Activated CD4-positive, alpha-beta T cell treated with anti-CD3 and anti-CD28 coated beads, Interleukin-2, amount 50 U/mL, for 24 hours (primary cell): ENCODE measurements around the gene OBP2B.
"Not testable (repeated sequence)": the region's sequence is repeated elsewhere in the genome, so short reads cannot be mapped to it uniquely, and the experiment has no call there.

Experiments
- DNase-seq, 2 donors: peaks; one replicate each; pipeline ENCODE4 v3.0.0-alpha.2; 2020; ENCODE audit warnings: low read depth in 1 of 2, low spot score in 1 of 2

OBP2B gene

DNA sequence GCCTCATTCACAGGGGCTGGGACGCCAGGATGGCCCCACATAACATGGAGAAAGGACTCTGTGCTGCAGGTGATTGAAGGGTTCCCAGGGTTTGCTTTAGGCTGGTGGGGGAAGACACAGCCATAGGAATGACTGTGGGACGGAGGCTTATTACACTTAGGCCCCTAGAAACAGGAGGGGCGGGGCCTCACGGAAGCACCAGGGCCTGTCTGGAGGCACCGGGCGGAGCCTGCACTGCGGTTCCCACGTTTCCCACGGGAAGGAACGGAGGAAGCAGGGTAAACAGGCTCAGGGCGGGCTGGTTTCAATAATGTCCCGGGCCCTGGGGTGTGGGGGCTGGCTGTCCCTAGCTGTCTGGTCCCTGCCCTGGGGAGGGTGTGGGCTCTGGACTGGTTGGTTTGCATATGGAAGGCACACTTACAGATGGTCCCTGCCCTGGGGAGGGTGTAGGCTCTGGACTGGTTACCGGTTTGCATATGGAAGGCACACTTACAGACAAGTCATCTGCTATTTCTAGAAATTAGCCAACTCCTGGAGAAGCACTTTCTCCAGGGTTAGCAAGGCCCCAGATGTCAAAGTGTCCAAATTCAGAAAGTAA is 14.2 kb upstream of the OBP2B start:
- not testable (repeated sequence) for DNase-seq

DNA sequence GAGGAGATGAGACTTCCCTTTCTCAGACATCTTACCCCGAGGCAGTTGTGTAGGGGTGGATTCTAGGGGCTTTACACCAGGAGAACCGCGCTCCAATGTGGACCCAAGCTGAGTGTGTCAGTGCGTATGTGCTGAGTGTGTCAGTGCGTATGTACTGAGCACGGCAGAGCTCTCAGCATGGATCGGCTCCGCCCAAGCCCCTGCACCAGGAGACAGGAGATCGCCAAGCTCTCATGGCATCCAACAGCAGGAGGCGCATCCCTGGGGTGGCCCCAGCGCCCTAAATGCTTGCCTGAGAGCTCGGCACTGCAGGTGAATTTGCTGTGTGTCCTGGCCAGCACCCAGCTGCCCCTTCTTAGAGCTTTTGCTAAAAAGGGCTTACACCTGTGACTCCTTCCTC is 12.9 kb upstream of the OBP2B start:
- not testable (repeated sequence) for DNase-seq

DNA sequence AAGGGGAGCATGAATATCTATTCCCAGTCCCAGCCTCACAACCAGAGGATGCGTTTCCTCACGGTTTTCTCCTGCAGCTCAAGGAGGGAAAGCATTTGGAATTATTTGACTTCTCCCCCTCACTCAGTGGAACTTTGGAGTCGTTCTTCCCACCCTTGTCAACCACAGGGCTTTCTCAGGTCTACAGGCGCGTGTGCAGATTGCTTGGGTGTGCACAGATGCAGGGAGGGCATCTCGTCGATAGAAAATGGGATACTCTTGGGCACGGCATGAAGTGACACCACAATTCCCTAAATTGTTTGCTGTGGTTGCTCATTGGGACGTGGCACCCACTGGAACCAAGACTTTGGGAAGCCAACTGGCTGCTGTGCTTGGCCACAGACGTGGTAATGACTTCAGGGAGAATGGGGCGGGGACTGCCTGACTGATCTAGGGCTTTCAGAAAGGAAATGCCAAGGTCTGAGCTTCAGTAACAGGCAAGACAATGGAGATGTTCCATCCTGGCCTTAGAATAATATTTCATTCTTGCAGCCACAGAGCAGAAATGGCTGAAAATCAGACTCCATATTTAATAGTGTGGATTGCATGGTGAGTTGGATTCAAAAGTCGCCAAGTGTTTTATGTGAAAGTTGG is 12.2 kb upstream of the OBP2B start:
- no peak for DNase-seq

DNA sequence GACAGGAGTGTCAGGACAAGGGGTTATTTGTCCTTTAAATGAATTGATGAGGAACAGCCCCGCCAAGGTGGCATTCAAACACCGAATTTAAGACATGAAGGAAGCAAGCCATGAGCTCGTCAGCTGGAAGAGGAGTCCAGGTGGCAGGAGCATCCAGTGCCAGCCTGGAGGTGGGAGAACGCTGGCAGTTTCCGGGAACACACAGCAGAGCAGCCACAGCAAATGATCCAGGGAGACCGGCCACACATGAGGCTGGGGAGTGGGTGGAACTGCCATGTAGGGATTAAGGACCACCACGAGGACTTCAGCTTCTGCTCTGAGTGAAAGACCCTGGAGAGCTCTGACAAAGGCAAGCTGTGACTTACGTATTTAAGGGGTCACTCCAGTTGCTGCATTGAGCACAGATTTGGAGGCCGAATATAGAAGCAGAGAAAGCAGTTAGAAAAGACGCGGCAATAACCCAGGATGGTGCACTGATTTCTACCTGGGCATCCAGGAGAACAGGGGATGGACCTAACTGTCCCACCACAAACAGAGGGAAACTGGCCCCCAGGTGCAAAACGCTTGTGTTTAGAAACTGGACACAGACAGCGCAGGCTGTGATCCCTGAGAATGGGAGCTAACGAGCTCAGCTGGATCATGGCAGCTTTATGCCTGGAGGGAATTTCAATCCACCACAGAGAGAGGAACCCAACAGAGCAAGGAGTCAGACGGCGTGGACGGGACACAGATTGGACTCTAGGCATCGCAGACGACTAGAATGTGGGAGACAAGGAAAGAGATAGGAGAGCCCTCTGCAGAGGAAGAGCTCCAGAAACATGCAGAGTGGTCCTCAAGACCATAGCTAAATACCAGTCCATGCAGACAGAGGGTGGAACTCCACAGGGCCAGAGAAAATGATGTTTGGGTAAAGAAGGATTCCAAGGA is 9.3 kb upstream of the OBP2B start:
- not testable (repeated sequence) for DNase-seq

DNA sequence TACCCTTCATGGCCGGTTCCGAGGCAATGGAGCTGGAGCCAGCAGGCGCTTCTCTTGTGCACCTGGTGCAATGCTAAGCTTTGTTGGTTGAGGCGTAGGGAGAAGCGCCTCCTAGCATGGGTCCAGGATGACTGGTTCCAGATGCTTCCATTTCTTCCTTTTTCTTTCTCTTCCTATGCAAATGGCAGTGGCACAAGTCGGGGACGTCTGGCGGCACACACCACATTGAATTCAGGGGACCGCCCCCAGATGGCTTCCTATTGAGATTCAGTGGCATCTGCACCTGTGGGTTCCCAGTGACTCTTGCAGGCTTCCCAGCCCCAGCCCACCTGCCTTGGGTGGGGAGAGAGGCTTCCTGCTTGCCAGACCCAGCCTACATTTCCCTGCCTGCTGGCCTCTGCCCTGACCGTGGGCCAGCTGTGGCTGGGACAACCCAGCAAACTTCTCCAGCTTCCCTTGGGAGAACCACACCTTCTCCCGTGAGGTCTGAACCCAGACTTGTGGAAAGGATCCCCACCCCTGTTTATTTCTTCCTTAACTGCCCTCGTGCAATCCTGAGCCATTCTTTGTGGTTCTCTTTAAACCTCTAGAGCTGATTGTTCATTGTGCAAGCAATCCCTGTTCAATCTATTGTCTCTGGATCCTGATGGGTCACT is 8.4 kb upstream of the OBP2B start:
- not testable (repeated sequence) for DNase-seq

DNA sequence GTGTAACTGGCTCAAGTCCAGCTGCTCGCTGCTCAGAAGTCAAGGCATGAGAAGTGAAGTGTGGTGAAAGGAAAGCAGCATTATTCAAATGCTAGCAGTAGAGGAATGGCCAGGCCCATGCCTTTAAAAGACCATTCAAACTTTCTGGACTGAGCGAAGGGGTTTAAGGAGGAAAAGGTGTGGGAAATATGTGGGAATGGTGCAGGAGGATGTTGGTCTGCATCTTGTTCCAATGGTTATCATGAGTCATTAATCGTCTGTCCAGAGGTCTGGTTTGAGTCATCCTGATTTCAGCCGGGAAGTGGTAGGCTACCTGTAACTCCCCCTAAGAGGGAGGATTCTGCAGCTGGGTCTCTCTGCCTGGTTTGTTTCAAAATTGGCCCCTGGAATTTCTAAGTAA is 5.2 kb upstream of the OBP2B start:
- not testable (repeated sequence) for DNase-seq

DNA sequence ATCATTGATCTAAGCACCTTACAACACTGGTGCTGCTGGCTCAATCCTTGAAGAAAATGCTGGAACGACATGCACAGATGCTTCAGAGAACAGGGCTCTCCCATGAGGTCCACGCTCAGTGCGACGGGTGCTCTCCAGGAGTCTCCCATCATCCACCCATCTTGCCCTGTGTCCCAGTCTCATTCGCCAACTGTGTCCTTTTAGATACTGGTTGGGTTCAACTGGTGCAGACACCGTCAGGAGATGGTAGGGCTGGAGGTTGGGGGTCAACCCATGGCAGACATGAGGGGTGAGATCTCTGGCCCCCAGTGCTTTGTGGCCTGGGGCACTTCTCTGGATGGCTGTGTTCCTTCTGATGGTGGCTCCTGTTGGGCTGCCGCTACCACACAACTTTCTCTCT is 1.6 kb upstream of the OBP2B start:
- no peak for DNase-seq

DNA sequence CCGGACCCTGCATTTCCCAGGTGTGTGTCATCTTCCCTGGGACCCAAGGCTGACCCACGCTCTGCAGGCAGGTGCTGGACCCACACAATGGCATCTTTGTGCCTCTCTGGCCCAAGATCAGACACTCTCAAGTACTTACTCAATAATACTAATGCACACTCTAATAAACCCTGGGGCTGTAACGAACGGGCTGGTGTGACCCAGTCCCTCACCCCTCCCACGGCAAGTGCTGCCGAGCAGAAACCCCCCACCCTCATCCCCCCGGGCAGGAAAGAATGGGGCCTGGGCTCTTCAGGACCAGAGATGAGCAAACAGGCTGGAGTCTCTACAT is 1.1 kb upstream of the OBP2B start:
- DNase-seq, result no peak

DNA sequence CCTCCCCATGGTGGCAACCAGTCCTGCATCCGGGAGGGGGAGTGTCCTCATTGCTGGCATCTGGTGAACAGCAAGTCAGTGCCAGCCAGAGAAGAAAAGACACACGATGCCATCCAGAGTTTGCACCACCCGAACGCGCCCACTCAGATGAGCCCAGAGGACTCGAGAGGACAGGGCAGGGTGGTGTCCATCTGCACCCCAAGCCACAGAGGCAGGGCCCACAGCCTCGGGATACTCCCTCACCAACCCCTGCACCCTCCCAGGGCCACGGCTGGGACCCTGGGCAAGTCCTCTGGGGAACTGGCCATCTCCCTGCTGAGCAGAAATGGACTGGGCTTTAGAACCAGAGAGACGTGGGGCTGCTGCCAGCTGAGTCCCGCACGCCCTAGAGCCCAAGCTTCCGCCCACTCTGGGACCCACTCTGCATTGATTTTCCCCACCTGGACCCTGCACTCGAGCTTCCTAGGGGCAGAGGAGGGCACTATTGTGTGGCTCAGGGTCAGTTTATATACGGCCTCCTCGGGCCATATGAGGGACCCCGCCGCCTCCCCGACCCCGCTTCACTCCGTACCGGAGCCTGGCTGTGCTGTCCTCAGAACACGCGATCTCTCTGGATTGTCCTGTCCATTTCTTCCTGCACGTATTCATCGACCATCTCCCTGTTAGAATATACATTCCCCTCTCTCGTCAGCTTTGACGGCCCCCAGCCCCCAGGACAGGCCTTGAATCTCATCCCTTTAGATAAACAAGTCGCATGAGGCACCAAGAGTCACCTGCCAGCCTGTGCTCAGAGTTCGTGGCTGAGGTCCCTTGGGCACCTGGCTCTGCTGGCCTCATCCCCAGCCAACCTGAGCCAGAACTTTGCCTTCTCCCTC is 514 bp upstream of the OBP2B start:
- not testable (repeated sequence) for DNase-seq

DNA sequence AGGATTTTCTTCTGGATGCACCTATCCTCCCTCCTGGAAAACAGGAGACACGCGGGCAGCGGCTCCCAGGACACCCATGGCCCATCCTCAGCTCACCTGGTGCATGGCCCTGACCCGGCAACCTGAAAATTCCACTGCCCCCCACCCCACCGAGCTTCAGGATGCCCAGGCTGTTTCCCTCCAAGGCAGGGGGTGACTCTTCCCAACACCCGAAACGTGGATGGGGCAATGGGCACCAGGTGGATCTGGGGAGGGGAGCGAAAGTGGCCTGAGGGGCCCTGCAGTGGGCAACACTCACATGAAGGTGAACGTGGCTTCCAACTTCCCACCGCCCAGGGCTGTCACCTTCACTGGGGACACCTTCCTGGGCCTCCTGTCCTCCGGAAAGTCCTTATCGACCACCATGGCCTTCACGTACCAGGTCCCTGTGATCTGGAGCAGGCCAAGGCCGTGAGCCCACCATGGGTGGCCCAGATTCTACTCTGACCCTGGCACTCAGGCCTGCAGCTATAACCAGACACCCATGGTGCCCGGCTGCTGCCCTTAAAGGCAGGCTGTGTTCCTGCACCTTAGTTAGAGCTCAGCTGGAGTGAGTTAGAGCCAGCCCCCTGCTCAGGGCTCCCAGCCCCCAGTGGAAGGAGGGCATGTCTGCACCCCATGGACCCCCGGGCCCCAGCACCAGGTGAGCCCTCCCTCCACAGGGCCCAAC is 725 bp downstream of the OBP2B start:
- not testable (repeated sequence) for DNase-seq

DNA sequence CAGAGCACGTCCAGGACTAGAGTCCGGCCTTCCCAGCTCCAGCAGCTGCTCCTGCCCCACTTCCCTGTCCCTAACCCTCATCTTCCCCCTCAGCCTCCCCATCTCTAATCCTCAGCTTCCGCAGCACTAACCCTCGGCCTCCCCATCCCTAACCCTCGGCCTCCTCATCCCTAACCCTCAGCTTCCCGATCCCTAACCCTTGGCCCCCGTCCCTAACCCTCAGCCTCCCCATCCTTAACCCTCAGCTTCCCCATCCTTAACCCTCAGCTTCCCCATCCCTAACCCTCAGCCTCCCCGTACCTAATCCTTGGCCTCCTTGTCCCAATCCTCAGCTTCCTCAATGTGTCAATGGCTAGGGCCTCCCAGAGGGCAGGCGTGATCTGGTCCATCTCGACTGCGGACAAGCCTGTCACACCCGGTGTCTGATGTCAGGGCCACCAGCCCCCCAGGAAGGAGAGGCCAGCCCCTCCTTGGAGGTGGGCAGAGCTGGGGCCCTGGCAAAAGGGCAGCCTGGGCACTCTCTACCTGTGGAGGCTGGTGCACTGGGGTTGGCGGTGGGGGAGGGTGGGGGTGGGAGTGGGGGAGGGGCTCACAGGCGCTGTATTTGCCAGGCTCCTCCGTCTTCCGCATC is 1.4 kb downstream of the OBP2B start:
- no peak for DNase-seq

DNA sequence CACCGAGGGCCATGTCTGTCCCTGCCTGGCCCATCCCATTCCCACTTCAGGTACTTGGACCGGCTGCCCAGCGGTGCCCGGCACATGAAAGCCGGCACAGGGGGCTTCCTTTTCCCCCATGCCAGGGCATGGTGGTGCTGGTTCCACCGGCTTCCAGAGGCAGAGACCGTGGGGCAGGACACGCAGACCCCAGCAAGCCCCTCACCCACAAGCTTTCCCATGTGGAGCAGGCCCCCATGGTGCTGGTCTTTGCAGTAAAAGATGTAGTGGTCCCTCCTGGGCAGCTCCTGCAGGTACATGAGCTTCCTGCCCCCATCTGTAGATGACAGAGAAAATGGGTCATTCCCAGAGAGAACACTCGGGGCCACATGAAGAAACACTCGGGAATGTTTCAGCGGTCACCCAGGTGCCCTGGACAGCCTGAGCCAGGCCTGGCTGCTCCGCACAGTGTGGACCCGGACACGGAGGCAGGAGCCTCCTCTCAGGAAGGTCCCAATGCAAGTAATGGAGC is 2.0 kb downstream of the OBP2B start:
- DNase-seq, result no peak

DNA sequence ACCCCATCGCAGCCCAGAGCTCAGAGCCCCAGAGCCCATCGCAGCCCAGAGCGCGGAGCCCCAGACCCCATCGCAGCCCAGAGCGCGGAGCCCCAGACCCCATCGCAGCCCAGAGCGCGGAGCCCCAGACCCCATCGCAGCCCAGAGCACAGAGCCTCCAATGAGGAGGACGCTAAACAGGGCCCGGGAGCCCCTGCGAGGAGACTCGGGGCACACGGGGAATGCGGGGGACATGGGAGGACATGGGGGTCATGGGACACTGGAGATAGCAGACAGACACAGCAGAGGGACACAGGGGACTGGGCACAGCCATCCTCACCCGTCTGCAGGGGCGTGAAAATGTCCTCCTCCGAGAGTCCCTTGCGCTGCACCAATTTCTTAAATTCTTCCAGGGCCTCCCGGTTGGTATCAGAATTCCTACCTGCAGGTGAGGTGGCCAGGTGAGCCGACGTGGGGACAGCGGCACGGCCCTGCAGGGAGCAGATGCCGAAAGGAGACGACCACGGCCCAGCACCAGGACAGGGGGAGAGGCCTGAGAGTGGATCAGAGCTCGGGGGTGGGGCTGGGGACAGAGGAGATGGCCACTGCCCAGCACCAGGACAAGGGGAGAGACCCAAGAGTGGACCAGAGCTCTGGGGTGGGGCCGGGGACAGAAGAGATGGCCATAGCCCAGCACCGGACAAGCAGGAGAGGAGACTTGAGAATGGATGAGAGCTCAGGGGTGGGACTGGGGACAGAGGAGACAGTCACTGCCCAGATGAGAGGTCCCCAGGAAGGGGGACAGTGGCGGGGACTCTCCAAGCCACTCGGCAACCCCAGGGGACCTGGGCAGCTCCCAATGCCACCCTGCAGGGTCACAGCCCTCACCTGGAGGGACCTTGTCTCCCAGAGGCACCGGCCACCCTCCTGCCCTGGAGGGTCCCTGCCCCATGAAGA is 2.8 kb downstream of the OBP2B start:
- no peak for DNase-seq

DNA sequence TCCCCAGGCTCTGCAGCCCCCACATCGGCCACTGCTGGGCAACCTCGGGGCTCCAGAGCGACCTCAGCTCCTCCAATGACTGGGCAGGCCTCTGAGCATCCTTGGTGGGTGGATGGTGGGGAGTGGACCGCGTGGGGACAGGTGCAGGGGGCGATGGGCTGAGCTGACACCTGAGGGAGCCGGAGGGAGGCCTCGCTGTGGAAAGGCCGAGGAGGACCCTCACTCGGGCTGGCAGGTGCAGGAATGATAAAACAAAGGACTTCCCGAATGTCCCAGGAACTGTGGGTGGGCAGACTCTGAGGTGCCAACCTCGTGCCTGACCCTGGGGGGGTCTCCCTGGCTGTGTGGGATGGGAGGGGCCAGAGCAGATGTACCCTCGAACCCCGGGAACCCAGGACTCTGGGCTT is 3.6 kb downstream of the OBP2B start:
- DNase-seq, result not testable (repeated sequence)

DNA sequence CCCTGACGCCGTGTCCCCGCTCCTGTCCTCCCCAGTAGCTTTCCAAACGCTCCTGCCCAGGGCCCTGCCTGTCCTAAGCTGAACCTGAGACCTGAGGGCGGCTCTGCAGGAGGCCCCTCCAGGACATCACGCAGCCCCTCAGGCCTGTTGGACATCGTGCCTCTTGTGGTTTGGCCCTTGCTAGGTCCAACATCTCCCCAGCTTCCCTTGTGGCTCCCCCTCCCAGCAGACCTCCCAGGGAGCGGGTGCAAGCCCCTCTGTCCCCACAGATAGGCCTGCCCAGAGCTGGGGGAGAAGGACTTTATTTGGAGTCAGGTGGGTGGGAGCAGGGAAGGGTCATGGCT is 4.1 kb downstream of the OBP2B start:
- DNase-seq, result no peak

DNA sequence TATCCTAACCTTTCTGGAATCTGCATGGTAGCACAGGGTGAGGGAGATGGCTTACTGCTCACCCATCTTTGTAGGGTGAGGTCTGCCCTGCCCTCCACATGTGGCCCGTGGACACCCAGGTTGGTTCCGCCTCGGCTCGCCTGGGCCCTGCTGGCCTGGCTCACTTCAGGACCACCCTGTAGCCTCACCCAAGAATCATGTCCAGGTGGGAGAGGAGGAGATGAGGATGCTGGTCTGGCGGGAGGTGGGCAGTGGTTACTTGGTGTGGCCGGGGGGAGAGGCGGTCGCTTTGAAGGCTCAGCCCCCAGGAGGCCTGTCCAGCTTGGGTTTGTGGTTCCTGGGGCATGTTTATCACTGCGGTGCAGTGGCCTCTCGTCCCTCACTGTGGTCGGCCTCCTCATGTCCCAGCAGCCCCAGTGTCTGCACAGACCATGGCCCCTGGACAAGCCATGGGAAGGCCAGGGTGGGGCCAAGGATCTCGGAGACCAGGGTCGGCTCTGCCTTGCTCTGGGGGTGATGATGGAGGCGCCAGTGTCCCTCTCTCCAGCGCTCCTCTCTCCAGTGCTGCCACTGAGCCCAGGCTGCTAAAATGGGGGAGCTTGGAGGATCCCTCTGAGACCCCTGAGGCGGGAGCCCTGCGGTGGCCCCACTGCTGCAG is 4.6 kb downstream of the OBP2B start:
- no peak for DNase-seq

DNA sequence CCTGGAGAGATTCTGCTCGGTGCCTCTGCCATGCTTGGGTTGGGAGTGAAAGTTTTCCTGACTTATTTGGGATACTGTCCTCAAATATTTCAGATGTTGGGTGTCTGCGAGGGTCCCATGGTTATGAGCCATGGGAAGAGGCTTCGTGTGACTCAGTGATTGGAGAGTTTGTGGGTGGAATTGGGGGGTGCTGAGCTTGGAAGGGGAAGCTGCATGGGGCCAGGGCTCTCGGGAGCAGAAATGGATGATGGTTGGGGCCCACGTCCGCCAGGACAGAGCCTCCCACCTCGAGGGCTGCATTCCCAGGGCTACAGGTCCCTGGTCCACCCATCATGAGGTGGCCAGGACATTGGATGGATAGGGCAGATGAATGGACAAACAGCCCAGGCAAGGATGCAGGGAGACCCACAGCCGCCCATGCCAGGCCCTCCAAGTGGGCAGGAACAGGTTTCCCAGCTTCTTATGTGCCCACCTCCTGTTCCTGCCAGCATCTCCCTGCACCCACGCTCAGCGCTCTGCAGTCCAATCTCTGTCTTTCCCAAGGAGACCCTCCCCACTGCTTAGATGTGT is 5.5 kb downstream of the OBP2B start:
- no peak for DNase-seq
